Suppressor macrophage (primary cell): Measurements from ENCODE around the gene CFAP65.

Experiments
- DNase-seq, 4 experiments: peaks; one replicate each; pipeline ENCODE4 v3.0.0-alpha.2; 2020 to 2022

The CFAP65 gene

DNA sequence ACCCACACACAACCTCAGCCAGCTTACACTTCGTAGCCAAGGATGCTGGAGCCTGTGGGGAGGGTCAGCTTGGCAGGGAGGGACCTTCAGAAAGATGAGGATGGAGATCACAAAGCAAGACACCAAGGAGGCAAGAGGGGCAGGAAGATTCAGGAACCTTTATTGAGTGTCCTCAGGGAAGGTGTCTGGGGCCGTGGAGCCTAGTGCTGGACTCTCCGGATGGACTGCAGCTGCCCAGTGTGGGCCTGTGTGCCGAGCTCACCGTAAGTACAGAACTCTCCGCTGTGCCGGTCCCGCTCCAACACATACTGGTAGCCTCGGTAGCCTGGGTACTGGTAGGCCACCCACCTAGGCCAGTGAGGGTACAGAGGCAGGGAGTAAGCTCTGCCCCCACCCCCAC, 51.3 kb downstream of the CFAP65 start:
- no peak for DNase-seq

DNA sequence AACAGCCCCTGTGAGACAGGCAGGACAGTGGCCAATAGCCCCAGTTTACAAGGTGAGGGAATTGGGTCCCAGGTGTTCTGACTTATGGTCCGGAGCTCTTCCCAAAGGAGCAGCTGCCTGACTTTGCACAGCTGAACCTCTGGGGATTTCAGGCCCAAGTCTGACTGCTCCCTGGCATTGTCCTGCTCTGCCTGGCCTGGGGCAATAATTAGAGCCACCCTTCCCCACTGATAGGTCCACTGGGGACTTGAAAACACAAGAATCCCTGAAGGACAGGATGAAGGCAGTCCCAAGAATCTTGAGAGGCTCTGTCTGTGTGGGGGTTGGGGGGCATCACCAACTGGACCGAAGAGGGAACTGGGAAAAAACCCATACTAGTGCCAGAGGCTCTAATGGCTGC, 52.7 kb downstream of the CFAP65 start:
- DNase-seq, result no peak

DNA sequence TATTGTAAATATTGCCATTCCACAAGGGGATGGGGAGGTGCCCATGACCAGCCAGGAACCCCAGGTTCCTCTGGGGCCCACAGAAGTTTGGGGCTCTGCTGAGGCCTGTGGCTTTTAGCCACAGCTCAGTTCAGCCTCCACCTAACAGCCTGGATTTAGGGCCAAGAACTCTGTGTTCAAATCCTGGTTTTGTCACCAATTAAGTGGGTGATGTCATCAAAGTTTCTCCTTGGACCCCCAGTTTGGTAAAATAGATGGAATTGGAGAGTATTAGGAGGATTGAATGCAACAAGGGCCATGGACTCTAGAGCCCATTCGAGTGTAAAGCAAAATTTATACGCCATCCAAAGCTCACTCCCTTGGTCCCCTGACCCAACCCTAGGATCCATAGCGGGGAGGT, 53.2 kb downstream of the CFAP65 start:
- DNase-seq, result no peak

DNA sequence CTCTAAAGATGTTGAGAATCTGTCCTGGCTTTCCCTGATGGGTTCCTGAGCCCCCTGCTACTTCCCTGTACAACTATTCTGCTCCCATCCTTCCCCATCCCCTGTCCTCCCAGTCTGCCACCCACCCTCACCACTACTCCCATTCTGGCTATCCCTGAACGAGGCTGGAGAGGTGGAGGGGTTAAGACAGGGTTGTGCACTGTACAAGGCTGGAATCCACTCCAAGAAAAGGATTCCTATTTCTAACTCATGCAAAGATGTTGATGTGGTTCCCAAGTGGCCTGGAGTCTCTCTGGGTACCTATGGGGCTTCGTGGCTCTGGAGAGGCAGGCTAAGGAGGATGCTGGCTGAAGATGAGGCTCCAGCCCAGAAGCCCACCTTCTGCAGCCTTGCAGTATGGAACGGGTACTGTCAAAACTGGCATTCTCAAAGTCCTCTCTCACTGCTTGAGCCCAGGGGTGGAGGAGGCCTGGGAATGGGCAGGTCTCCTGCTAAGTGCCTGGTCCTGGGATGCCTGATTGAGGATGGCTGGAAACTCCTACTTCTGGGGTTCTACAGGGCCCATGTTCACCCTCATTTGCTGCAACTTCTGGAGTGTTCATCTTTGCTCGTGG, 55.1 kb downstream of the CFAP65 start:
- DNase-seq, result no peak

DNA sequence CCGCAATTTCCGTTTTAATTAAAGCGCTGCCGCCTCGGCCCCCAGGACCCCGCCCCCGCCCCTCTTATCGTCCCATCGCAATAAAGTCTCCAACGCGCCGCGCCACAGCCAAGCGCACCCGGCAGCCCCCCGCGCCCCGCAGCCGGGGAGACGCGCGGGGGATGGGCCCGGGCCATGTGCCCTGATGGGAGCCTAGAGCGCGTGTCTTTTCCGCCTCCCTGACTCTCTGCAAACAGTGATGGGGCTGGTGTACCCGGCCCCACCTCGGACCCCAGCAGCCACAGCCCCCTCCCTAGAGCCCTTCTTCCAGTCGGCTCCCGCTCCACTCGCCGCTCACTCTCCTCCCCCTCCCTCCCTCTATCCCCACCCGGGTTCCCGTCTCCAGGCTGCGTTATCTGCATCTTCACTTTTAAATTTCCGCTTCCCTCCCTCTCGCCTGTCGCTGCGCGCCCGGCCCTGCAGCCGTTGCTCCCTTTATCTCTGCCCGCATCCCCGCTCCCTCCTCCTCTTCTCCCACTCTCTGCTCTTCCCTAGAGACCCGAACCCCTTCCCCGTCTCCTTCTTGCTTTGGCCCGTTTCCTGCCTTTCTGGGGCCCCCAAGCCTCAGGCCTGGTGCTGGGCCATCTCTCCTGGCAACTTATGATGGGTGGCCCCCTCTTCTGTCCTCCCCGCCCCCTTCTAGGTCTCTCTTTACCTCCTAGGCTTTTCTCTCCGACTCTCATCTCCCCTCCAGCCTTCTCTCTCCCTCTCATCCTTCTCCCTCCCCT, 55.8 kb downstream of the CFAP65 start:
- DNase-seq, result no peak

DNA sequence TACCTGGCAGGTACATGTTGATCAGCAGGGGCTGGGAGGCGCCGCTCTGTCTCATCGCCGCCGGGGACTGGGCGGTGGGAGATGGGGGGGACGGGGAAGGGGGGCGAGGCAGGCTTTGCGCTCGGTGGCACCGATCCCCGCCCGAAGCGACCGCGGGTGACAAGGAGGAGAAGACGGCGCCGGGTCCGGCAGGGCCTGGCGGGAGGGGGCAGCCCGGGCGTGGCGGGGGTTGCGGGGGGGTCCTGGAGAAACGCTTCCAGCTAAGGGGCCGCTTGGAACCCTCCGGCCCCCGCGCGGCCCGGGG, 56.3 kb downstream of the CFAP65 start, which contains the start of gene FEV:
Gene FEV, minus strand, starts transcription at position 164 of the 304 bp plus-strand sequence. Its CDS starts 109 bp downstream, at position 55.
- DNase-seq, result no peak

- peak in 1 of 4 experiments; percentile 31 for DNase-seq
Measured at GRCh38 chr2:218984239-218985020, 56.9 kb downstream of the CFAP65 start.

DNA sequence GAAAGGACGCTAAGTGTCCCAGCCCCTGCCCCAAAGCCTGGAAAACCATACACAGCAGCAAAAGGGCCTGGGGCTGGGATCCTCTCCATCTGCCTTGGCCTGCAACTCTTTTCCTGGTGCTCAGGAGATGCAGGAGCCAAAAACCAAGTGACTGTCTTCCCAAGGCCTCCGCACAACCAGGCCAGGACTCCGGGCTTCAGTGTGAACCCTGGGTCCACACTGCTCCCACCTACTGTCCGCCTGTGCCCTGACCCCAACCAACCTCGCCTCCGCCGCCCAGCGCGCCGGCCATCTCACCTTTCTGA, 57.4 kb downstream of the CFAP65 start:
- DNase-seq, result no peak

GRCh38 chr2:218983263-218983933, 57.9 kb downstream of the CFAP65 start:
- DNase-seq, result no peak

- no peak for DNase-seq
Measured at GRCh38 chr2:218982586-218983262, 58.6 kb downstream of the CFAP65 start.

- DNase-seq, result peak; percentile 33 to 65 (median 46)
Measured at GRCh38 chr2:218981881-218982585, 59.3 kb downstream of the CFAP65 start.

DNA sequence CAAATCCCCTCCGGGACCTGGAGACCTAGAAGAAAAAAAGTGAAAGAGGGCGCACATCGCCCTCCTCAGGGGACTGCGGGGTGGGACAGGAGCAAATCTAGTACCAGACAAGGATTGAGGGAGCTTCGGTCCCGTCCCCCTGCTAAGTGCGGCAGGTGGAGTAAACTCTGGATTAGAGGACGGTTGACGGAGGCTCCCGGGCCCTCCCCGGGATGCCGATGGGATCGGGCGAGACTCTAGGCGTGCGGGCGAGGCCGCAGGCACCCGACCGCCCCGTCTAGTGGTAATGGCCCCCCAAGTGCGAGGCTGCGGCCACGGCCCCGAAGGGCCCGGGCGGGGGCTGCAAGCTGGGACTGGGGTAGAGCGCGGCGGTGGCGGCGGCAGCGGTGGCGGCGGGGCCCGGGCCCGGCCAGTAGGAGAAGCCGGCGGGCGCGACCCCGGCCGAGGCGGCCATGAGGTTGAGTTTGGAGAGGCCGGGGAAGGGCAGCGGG, 59.9 kb downstream of the CFAP65 start:
- no peak for DNase-seq

DNA sequence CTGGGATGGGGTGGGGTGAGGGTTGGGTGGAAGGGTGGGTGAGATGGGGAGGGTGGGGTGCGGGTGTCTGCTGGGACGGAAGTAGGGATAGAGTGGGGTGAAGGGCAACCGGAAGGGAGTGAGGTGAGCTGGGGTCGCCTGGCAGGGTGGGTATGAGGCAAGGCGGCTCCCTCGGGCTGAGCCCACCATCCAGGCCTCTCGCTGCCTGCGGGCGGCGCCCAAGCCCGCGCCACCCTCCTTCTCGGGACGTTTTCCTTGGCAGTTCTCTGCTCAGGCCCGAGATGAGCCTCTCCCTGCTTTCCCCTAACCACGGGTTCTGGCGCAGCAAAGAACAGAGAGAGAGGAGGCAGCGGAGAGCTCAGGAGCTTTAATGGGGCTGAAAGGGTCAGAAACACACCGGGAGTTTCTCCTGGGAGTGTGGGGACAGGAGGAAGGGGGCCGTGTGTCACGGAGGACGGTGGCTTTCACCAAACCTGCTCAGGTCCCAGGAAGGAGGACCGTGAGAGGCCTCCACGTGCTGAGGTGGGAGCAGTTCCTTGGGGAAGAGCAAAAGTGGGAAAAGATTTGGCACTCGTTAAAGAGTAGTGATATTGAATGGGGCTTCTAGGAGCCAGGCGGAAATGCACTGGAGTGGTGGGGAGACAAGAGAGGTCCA, 60.5 kb downstream of the CFAP65 start:
- DNase-seq, result no peak

- DNase-seq, result peak; percentile 84 to 93 (median 88)
Measured at GRCh38 chr2:218979846-218980734, 61.2 kb downstream of the CFAP65 start.

- DNase-seq, result no peak
Measured at GRCh38 chr2:218975060-218975777, 66.1 kb downstream of the CFAP65 start.

GRCh38 chr2:218970894-218971293, 70.4 kb downstream of the CFAP65 start:
- no peak for DNase-seq

DNA sequence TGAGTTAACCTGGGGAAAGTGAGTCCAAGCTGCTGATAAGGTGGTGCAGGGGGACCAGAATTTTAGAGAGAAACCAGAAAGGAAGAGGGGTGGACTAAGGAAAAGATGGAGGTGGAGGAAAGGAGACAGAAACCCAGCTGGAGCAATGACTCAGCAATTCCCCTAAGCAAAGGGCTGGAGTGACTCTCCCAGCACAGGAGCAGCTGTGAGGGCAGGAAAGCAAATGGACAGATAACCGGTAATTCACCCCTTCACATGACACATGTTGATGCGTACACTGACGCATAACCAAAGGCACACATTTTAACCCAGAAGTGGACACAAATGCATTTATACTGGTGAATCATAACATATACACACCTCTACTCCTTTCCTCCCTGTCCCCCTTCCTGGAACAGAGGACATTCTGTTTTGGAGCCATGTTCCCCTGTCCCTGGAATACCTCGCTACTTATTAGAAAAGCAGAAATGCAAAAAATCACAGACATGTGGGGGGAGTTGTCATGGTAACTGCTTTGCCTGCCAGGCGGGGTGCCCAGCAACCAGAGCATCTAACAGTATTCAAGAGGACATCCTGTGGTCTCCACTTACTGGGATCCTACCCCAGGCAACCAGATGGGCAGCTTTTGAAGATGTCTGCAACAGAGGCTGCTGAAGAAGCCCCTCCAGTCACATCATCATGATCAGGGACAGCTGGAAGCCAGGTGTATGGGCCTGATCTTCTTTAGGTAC, 77.1 kb downstream of the CFAP65 start:
- no peak for DNase-seq

- no peak for DNase-seq
Measured at GRCh38 chr2:218963601-218964000, 77.7 kb downstream of the CFAP65 start.
